Mesenchymal stem cell (in vitro differentiated cells and primary cell): ENCODE measurements around the gene SUSD3.
"Not testable (repeated sequence)": the region's sequence is repeated elsewhere in the genome, so short reads cannot be mapped to it uniquely, and the experiment has no call there.

Experiments used
- DNase-seq: peaks from one replicate; pipeline ENCODE4 v3.0.0-alpha.2; 2013
- H2AFZ ChIP-seq: one replicate; pipeline ENCODE4 v1.6.1; 2013; ENCODE audit warnings: low read depth, mild to moderate bottlenecking, control low read depth, inconsistent platforms, low read length, moderate library complexity
- H2AK5ac ChIP-seq: 2 replicates; pipeline ENCODE4 v1.6.1; 2013; ENCODE audit warnings: low read length, moderate library complexity, mild to moderate bottlenecking, inconsistent platforms; ENCODE audit not compliant: severe bottlenecking
- H2BK120ac ChIP-seq: one replicate; pipeline ENCODE4 v1.6.1; 2013; ENCODE audit warnings: low read depth, mild to moderate bottlenecking, inconsistent platforms, low read length, moderate library complexity
- H2BK12ac ChIP-seq, 2 experiments: one replicate each; pipeline ENCODE4 v1.6.1; 2013; ENCODE audit warnings: inconsistent platforms in 2 of 2, low read length in 2 of 2, mild to moderate bottlenecking in 2 of 2, moderate library complexity in 2 of 2, control low read depth in 1 of 2
- H2BK15ac ChIP-seq: one replicate; pipeline ENCODE4 v1.6.1; 2013; ENCODE audit warnings: mild to moderate bottlenecking, low read depth, inconsistent platforms; ENCODE audit not compliant: poor library complexity, severe bottlenecking
- H2BK5ac ChIP-seq: 2 replicates; pipeline ENCODE4 v1.6.1; 2013; ENCODE audit warnings: low read depth, mild to moderate bottlenecking, low read length, control low read depth, inconsistent platforms; ENCODE audit not compliant: poor library complexity, severe bottlenecking
- H3K14ac ChIP-seq, 2 experiments: one replicate each; pipeline ENCODE4 v1.6.1; 2013; ENCODE audit warnings: inconsistent platforms in 2 of 2, low read length in 2 of 2, control low read depth in 1 of 2, mild to moderate bottlenecking in 1 of 2, moderate library complexity in 1 of 2
- H3K18ac ChIP-seq, 2 experiments: one replicate each; pipeline ENCODE4 v1.6.1; 2013; ENCODE audit warnings: inconsistent platforms in 2 of 2, low read length in 2 of 2, control low read depth in 1 of 2, low read depth in 1 of 2, mild to moderate bottlenecking in 1 of 2
- H3K23ac ChIP-seq, 2 experiments: one replicate each; pipeline ENCODE4 v1.6.1; 2013; ENCODE audit warnings: inconsistent platforms in 2 of 2, low read length in 2 of 2, mild to moderate bottlenecking in 2 of 2, moderate library complexity in 2 of 2, control low read depth in 1 of 2
- H3K27ac ChIP-seq: 2 replicates; pipeline ENCODE4 v1.5.1; 2013; ENCODE audit warnings: mild to moderate bottlenecking, moderate library complexity, low read length, control low read depth, inconsistent platforms; ENCODE audit not compliant: poor library complexity, severe bottlenecking
- H3K27me3 ChIP-seq, 2 experiments: 2 replicates each; pipeline versions ENCODE4 v1.6.1 to v1.7.0; 2013; ENCODE audit warnings: low read length in 2 of 2, mild to moderate bottlenecking in 2 of 2, moderate library complexity in 2 of 2, control low read depth in 1 of 2, inconsistent platforms in 1 of 2; ENCODE audit not compliant: control insufficient read depth in 1 of 2, insufficient read depth in 1 of 2
- H3K36me3 ChIP-seq, 2 experiments: 2 replicates each; pipeline versions ENCODE4 v1.6.1 to v1.7.0; 2013; ENCODE audit warnings: low read length in 2 of 2, control low read depth in 1 of 2, inconsistent platforms in 1 of 2, low read depth in 1 of 2, mild to moderate bottlenecking in 1 of 2; ENCODE audit not compliant: insufficient read depth in 2 of 2, control insufficient read depth in 1 of 2
- H3K4ac ChIP-seq, 2 experiments: one replicate each; pipeline ENCODE4 v1.6.1; 2013; ENCODE audit warnings: inconsistent platforms in 2 of 2, low read length in 2 of 2, mild to moderate bottlenecking in 2 of 2, moderate library complexity in 2 of 2, control low read depth in 1 of 2, low read depth in 1 of 2
- H3K4me1 ChIP-seq: 2 replicates; pipeline ENCODE4 v1.6.1; 2013; ENCODE audit warnings: low read depth, low read length, control low read depth; ENCODE audit not compliant: control insufficient read depth, insufficient read depth
- H3K4me2 ChIP-seq: 2 replicates; pipeline ENCODE4 v1.6.1; 2013; ENCODE audit warnings: low read length, mild to moderate bottlenecking, inconsistent platforms; ENCODE audit not compliant: poor library complexity, severe bottlenecking
- H3K4me3 ChIP-seq, 2 experiments: 2 replicates each; pipeline versions ENCODE4 v1.5.1 to v1.7.0; 2013; ENCODE audit warnings: low read length in 2 of 2, mild to moderate bottlenecking in 2 of 2, control low read depth in 1 of 2, low read depth in 1 of 2; ENCODE audit not compliant: insufficient read depth in 1 of 2
- H3K79me1 ChIP-seq: replicated peaks from 2 replicates; pipeline ENCODE4 v1.6.1; 2013; ENCODE audit warnings: mild to moderate bottlenecking, control low read depth, low read length, inconsistent platforms; ENCODE audit not compliant: poor library complexity, severe bottlenecking
- H3K9ac ChIP-seq: 2 replicates; pipeline ENCODE4 v1.7.0; 2013; ENCODE audit warnings: mild to moderate bottlenecking, low read length, moderate library complexity
- H3K9me3 ChIP-seq: 2 replicates; pipeline ENCODE4 v1.7.0; 2013; ENCODE audit warnings: mild to moderate bottlenecking, low read length; ENCODE audit not compliant: control insufficient read depth
- H4K8ac ChIP-seq: one replicate; pipeline ENCODE4 v1.6.1; 2013; ENCODE audit warnings: inconsistent platforms, mild to moderate bottlenecking, low read length, moderate library complexity
- H4K91ac ChIP-seq: one replicate; pipeline ENCODE4 v1.6.1; 2013; ENCODE audit warnings: mild to moderate bottlenecking, low read length, inconsistent platforms
- WGBS: methylation state at CpG from one replicate; pipeline ENCODE4 v1.1.7; 2013; ENCODE audit warnings: mixed read lengths; 5-methylcytosine and 5-hydroxymethylcytosine counted together

SUSD3 gene

GRCh38 chr9:93116072-93116961 lies 57.8 kb downstream of the SUSD3 start:
- H3K9me3 ChIP-seq, result no peaks in the 10 kb centered on the region
- H3K36me3 ChIP-seq, result peaks cover 36 to 42% of the 10 kb centered on the region in 2 experiments
- peak overlapping the region; percentile 71 to 92 for H3K4ac ChIP-seq
- DNase-seq, result peak; percentile 90
- peak overlapping the region; percentile 70 for H3K9ac ChIP-seq
- peak overlapping the region in 1 of 2 experiments; percentile 56 for H3K23ac ChIP-seq
- H4K8ac ChIP-seq, result peak overlapping the region; percentile 94
- H3K27ac ChIP-seq, result no peak overlapping the region
- H3K4me2 ChIP-seq, result no peak overlapping the region
- peaks cover 23% of the 10 kb centered on the region for H3K79me1 ChIP-seq
- peak overlapping the region; percentile 75 to 97 for H2BK12ac ChIP-seq
- H4K91ac ChIP-seq, result peak overlapping the region; percentile 93
- no peak overlapping the region for H2BK5ac ChIP-seq
- peak overlapping the region; percentile 10 for H2AFZ ChIP-seq
- H2BK15ac ChIP-seq, result peak overlapping the region; percentile 30
- peak overlapping the region; percentile 86 for H2BK120ac ChIP-seq
- WGBS, result 61% methylated on average over 14 of the region's 17 CpGs
- H3K4me1 ChIP-seq, result peaks cover 43% of the 10 kb centered on the region
- H3K18ac ChIP-seq, result peak overlapping the region; percentile 80 to 92
- no peak overlapping the region for H2AK5ac ChIP-seq
- no peaks in the 10 kb centered on the region for H3K27me3 ChIP-seq
- no peak overlapping the region for H3K4me3 ChIP-seq
- H3K14ac ChIP-seq, result peak overlapping the region in 1 of 2 experiments; percentile 78

DNA sequence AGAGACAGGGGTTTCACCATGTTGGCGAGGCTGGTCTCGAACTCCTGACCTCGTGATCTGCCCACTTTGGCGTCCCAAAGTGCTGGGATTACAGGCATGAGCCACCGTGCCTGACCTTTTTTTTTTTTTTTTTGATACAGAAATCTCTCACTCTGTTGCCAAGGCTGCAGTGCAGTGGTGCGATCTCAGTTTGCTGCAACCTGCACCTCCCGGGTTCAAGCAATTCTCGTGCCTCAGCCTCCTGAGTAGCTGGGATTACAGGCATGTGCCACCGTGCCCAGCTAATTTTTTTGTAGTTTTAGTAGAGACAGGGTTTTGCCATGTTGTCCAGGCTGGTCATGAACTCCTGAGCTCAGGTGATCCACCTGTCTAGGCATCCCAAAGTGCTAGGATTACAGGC lies 59.0 kb downstream of the SUSD3 start:
- not testable (repeated sequence) for H3K4ac ChIP-seq, H3K18ac ChIP-seq, DNase-seq, H3K9ac ChIP-seq, H4K8ac ChIP-seq, H3K27me3 ChIP-seq, H2BK12ac ChIP-seq, H3K23ac ChIP-seq, H3K4me2 ChIP-seq, H2BK120ac ChIP-seq, H3K27ac ChIP-seq, H4K91ac ChIP-seq, H2AK5ac ChIP-seq, H2BK15ac ChIP-seq, H3K14ac ChIP-seq, H3K4me3 ChIP-seq, H2BK5ac ChIP-seq, H2AFZ ChIP-seq, H3K9me3 ChIP-seq
- peaks cover 25 to 45% of the 10 kb centered on the region in 2 experiments for H3K36me3 ChIP-seq
- 97% methylated on average over 9 of the region's 9 CpGs for WGBS
- H3K79me1 ChIP-seq, result peaks cover 17% of the 10 kb centered on the region
- H3K4me1 ChIP-seq, result peaks cover 32% of the 10 kb centered on the region

GRCh38 chr9:93117924-93118862 lies 59.7 kb downstream of the SUSD3 start:
- Histone ChIP-seq H3K9me3 (no peaks in the 10 kb centered on the region), H3K79me1 (peaks cover 14% of the 10 kb centered on the region), H3K4me3 (no peak overlapping the region), H3K23ac (no peak overlapping the region), H2BK5ac (no peak overlapping the region), H3K27ac (no peak overlapping the region), H3K14ac (no peak overlapping the region), H3K27me3 (no peaks in the 10 kb centered on the region), H3K36me3 (peaks cover 19 to 44% of the 10 kb centered on the region in 2 experiments), H2BK15ac (no peak overlapping the region), H3K4me1 (peaks cover 35% of the 10 kb centered on the region), H2BK12ac (peak overlapping the region in 1 of 2 experiments; percentile 84), H3K9ac (no peak overlapping the region), H4K8ac (no peak overlapping the region), H2BK120ac (no peak overlapping the region), H2AFZ (no peak overlapping the region), H3K4ac (no peak overlapping the region), H2AK5ac (no peak overlapping the region), H3K18ac (peak overlapping the region in 1 of 2 experiments; percentile 8), H4K91ac (peak overlapping the region; percentile 43), H3K4me2 (no peak overlapping the region)
- WGBS, result 94% methylated on average over 12 of the region's 12 CpGs
- DNase-seq, result no peak
